A549 (cell line): Measurements from ENCODE around the gene OSTC.
A peak's percentile ranks its signal among the peaks of the same experiment; 100 is the strongest.

Experiments used
- CEBPB ChIP-seq, 2 experiments: fragments of >200 bp in 1 of 2; sonication (Bioruptor Twin) in 1 of 2; formaldehyde crosslinking in 1 of 2; IDR thresholded peaks; 2 replicates each; pipeline ENCODE4 v1.6.1; 2012 to 2016
- CHD2 ChIP-seq: fragments of 150-350 bp; IDR thresholded peaks from 2 replicates; pipeline ENCODE4 v1.6.1; 2014; ENCODE audit warnings: low read length; ENCODE audit not compliant: partially characterized antibody
- ESRRA ChIP-seq: fragments of 150-350 bp; IDR thresholded peaks from 2 replicates; pipeline ENCODE4 v1.6.1; 2014; ENCODE audit warnings: mild to moderate bottlenecking, low read length, borderline replicate concordance
- NR3C1 ChIP-seq: fragments of >200 bp; sonication (Bioruptor Twin); formaldehyde crosslinking; IDR thresholded peaks from 3 replicates; pipeline ENCODE4 v1.6.1; 2017
- RNF2 ChIP-seq: fragments of 200-600 bp; sonication (generic); IDR thresholded peaks from 2 replicates; pipeline ENCODE4 v1.6.1; 2016; ENCODE audit warnings: low read depth, mild to moderate bottlenecking, antibody characterized with exemption, moderate library complexity, borderline replicate concordance
- SMC3 ChIP-seq: fragments of >200 bp; sonication (Bioruptor Twin); formaldehyde crosslinking; IDR thresholded peaks from 3 replicates; pipeline ENCODE4 v1.6.1; 2018; ENCODE audit warnings: inconsistent platforms
- SREBF2 ChIP-seq: fragments of 450-650 bp; IDR thresholded peaks from 2 replicates; pipeline ENCODE4 v1.6.1; 2014; ENCODE audit warnings: mild to moderate bottlenecking, moderate library complexity
- ZSCAN20 ChIP-seq: fragments of 250-450 bp; sonication (Bioruptor Pico); IDR thresholded peaks from 2 replicates; pipeline ENCODE4 v1.8.0; 2022; ENCODE audit warnings: mild to moderate bottlenecking, moderate library complexity
- TF ChIP-seq, protein P1 (sequence below): fragments of >200 bp; sonication (Bioruptor Twin); formaldehyde crosslinking; IDR thresholded peaks from 3 replicates; pipeline ENCODE4 v1.6.1; 2016
- TF ChIP-seq, protein P2 (sequence below): fragments of >200 bp; sonication (Bioruptor Twin); formaldehyde crosslinking; IDR thresholded peaks from 3 replicates; pipeline ENCODE4 v1.5.1; 2016

DNA sequence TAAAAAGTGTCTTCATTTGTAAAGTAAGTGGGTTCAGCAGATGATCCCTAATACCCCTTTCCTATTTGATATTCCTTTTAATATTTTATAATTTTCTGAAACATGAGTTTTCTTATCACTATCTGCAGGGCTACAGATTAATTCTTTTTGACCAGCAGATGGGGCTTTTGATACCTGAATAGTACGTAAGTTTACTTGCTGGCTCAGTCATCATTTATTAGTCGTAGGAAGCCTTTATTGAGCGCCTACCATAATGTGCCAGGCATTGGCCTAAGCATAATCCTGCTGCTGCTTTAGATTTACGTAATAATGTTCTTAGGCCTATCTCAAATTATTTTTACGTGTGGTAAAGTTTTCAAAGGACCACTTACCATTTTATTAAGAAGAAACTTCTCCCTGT lies 33.1 kb downstream of the OSTC start:
- TF ChIP-seq CEBPB (IDR thresholded peaks at IDR 0.05) (no peak), ZSCAN20 (CRISPR knock-in tag) (no peak), ESRRA (no peak), RNF2 (no peak), SMC3 (no peak; the same call in 2 of the 3 replicates), CHD2 (no peak), NR3C1 (no peak), SREBF2 (no peak)
- TF ChIP-seq, protein P1, sequence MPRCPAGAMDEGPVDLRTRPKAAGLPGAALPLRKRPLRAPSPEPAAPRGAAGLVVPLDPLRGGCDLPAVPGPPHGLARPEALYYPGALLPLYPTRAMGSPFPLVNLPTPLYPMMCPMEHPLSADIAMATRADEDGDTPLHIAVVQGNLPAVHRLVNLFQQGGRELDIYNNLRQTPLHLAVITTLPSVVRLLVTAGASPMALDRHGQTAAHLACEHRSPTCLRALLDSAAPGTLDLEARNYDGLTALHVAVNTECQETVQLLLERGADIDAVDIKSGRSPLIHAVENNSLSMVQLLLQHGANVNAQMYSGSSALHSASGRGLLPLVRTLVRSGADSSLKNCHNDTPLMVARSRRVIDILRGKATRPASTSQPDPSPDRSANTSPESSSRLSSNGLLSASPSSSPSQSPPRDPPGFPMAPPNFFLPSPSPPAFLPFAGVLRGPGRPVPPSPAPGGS: no peak
- TF ChIP-seq, protein P2, sequence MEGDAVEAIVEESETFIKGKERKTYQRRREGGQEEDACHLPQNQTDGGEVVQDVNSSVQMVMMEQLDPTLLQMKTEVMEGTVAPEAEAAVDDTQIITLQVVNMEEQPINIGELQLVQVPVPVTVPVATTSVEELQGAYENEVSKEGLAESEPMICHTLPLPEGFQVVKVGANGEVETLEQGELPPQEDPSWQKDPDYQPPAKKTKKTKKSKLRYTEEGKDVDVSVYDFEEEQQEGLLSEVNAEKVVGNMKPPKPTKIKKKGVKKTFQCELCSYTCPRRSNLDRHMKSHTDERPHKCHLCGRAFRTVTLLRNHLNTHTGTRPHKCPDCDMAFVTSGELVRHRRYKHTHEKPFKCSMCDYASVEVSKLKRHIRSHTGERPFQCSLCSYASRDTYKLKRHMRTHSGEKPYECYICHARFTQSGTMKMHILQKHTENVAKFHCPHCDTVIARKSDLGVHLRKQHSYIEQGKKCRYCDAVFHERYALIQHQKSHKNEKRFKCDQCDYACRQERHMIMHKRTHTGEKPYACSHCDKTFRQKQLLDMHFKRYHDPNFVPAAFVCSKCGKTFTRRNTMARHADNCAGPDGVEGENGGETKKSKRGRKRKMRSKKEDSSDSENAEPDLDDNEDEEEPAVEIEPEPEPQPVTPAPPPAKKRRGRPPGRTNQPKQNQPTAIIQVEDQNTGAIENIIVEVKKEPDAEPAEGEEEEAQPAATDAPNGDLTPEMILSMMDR: peak; percentile 44
